ENCODE results near the gene WEE1. TPM values are rescaled to one million over a fixed set of nuclear protein-coding genes. Genes with fewer than 3 reads are reported as not detected.
"Not testable (repeated sequence)": the region's sequence is repeated elsewhere in the genome, so short reads cannot be mapped to it uniquely, and the experiment has no call there.

Gene WEE1
- polyA plus RNA-seq, 3 donors, result 89.4 to 93.1 (median 91.1) TPM

DNA sequence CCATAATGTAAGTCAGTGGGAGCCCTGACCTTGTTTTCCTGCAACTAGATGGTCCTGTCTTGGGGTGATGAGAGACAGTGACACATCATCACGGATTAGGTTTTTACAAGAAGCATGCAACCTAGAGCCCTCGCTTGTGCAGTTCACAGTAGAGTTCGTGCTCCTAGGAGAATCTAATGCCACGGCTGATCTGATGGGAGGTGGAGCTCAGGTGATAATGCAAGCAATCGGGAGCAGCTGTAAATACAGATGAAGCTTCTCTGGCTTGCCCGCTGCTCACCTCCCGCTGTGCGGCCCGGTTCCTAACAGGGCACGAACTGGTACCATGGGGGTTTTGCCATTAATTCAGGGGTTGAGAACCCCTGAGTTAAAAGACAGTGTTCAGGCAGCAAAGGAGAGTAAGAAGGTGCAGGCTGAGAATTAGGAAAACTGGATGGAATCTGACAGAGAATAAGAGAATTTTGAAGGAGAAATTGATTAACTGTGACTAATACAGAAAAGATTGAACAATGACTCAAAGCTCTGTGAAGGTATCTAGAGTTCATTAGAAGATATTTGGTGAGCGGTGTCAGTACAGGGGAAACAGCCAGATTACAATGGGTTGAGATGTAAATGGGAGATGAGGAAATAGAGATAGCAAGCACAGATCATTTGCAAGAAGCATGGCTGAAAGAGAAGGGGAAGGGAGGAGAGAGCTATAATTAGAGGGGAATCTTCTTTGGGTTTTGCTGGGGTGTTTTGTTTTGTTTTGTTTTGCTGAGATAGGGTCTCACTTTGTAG, 21.0 kb downstream of the WEE1 start:
- no peak for DNase-seq (ENCODE audit: low read depth in 3 of 3, low spot score in 2 of 3)

GRCh38 chr11:9596926-9597464, 23.5 kb downstream of the WEE1 start:
- no peak for DNase-seq (ENCODE audit: low read depth in 3 of 3, low spot score in 2 of 3)

- no peak for DNase-seq (ENCODE audit: low read depth in 3 of 3, low spot score in 2 of 3)
Observed at GRCh38 chr11:9600166-9600565, 26.7 kb downstream of the WEE1 start.

DNA sequence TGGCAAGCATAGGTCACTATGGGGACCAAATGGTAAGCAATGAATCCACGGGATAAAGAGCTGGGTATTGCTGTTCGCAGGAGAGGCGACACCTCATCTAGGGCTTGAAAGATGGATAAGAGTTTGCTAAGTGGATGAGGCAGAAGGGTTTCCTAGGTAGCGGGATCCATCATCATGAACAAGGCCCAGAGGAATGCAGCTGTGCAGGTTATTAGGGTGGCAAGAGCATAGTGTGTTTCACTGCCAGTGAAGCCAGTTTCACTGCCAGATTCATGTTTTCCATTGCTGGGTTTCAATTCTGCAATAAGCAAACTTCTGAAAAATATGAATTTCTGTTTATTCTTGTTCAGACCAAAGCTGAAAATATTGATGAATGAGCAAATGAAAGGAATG, 27.2 kb downstream of the WEE1 start:
- DNase-seq (ENCODE audit: low read depth in 3 of 3, low spot score in 2 of 3), result no peak

- no peak for DNase-seq (ENCODE audit: low read depth in 3 of 3, low spot score in 2 of 3)
Observed at GRCh38 chr11:9601037-9601875, 27.8 kb downstream of the WEE1 start.

GRCh38 chr11:9601876-9602199, 28.4 kb downstream of the WEE1 start:
- DNase-seq (ENCODE audit: low read depth in 3 of 3, low spot score in 2 of 3), result no peak

GRCh38 chr11:9603214-9603613, 29.7 kb downstream of the WEE1 start:
- DNase-seq (ENCODE audit: low read depth in 3 of 3, low spot score in 2 of 3), result not testable (repeated sequence)

DNA sequence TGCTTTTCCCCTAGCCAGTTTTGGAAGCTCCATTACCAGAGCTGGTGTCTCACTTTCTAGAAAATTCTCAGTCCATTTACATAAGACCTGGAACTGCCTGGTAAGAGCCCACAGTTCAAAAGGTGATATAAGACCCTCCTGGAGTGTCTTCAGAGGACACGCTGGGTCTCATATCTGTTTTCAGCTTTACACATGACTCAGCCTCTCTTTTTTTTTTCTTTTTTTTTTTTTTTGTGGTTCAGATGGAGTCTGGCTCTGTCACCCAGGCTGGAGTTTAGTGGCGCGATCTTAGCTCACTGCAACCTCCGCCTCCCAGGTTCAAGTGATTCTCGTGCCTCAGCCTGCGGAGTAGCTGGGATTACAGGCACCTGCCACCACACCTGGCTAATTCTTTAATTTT, 30.7 kb downstream of the WEE1 start:
- no peak for DNase-seq (ENCODE audit: low read depth in 3 of 3, low spot score in 2 of 3)

- DNase-seq (ENCODE audit: low read depth in 3 of 3, low spot score in 2 of 3), result no peak
Observed at GRCh38 chr11:9605742-9606141, 32.3 kb downstream of the WEE1 start.

DNA sequence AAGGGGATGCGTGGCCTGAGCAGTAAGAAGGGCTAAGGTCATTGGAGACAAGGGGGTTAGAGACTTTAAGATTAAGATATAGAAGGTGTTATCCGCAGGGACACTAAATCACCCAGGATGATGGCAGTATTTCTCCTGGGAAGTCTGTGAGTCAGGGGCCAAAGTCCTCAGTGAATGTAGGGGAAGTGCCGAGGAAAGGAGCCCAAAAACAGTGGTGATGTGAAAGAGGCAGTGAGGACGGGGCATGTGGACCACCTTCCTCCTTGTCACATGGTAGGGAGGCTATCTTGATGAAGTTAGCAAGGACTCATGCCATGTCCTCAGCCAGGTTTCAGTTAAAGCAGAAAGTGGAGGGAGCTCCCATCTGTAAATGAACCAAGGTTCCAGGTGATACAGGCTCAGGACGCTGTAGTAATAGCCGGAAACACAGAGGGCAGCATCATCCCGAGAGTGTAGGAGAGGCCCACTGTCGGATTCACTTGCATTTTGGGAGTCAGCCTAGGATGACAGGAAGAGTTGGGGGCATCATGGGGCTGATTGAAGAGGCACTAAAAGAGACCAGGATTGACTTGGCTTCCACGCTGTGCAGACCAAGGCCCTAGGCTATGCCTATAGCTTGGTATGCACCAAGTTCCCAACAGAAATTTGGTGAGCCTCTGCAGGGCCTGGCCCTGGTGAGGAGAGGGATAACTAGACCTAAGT, 33.5 kb downstream of the WEE1 start:
- no peak for DNase-seq (ENCODE audit: low read depth in 3 of 3, low spot score in 2 of 3)

- no peak for DNase-seq (ENCODE audit: low read depth in 3 of 3, low spot score in 2 of 3)
Observed at GRCh38 chr11:9607511-9607899, 34.0 kb downstream of the WEE1 start.

- no peak for DNase-seq (ENCODE audit: low read depth in 3 of 3, low spot score in 2 of 3)
Observed at GRCh38 chr11:9609002-9609759, 35.7 kb downstream of the WEE1 start.

GRCh38 chr11:9609841-9610240, 36.4 kb downstream of the WEE1 start:
- DNase-seq (ENCODE audit: low read depth in 3 of 3, low spot score in 2 of 3), result no peak

- DNase-seq (ENCODE audit: low read depth in 3 of 3, low spot score in 2 of 3), result peak; percentile 95 to 96 (median 96)
Observed at GRCh38 chr11:9613118-9613829, 39.8 kb downstream of the WEE1 start.

DNA sequence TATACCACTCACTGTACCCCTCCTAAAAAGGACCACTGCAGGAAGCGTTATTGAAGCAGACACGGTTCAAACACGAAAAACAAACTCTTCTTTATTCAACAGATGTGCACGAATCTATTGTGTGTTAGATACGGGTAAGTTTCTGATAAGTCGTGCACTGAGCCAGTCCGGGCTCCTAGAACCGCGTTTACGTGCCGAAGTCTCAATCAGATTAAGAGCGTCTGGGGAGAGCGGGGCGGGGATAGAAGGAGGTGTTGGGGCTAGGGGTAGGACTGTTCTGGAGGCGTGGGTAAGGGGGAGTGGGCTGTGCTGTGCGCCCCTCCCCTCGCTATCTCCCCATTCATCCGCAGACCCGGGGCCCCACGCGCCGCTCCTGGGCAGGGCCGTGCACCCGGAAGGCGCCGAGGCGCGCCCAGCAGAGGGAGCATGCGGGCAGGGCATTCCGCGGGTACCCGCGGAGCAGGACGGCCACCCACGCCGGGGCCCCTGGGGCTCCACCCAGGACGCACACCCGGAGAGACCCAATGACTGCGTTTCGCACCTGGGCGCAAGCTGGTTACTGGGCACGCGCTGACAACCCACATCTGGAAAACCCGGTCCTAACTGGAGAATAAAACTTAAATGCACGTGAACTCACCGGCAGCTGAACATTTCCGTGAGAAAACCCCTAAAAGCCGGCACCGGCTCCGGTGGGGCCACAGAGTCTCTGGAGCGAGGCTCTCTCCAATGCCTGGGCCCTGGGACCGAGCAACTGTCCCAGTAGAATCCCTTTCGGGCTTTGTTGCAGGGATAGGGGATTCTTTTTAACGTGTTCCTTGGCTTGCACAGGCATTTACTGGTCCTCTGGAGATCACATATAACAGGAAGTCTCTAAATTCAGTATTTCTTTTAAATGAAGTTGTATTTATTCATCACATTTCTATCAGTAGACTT, 40.6 kb downstream of the WEE1 start:
- peak; percentile 73 to 82 (median 76) for DNase-seq (ENCODE audit: low read depth in 3 of 3, low spot score in 2 of 3)

- no peak for DNase-seq (ENCODE audit: low read depth in 3 of 3, low spot score in 2 of 3)
Observed at GRCh38 chr11:9615031-9615451, 41.6 kb downstream of the WEE1 start.

GRCh38 chr11:9616042-9616675, 42.7 kb downstream of the WEE1 start:
- no peak for DNase-seq (ENCODE audit: low read depth in 3 of 3, low spot score in 2 of 3)

- DNase-seq (ENCODE audit: low read depth in 3 of 3, low spot score in 2 of 3), result no peak
Observed at GRCh38 chr11:9616858-9617257, 43.4 kb downstream of the WEE1 start.

Measured in right renal cortex interstitium (tissue), 3 donors.